GM19023 (cell line): ENCODE results near the gene PBOV1.

Experiments
- ATAC-seq: cut with Tn5 transposase; IDR thresholded peaks from one replicate; pipeline ENCODE4 v1.9.1; 2021; ENCODE audit warnings: mild to moderate bottlenecking, moderate library complexity; ENCODE audit not compliant: unreplicated experiment

PBOV1 gene

DNA sequence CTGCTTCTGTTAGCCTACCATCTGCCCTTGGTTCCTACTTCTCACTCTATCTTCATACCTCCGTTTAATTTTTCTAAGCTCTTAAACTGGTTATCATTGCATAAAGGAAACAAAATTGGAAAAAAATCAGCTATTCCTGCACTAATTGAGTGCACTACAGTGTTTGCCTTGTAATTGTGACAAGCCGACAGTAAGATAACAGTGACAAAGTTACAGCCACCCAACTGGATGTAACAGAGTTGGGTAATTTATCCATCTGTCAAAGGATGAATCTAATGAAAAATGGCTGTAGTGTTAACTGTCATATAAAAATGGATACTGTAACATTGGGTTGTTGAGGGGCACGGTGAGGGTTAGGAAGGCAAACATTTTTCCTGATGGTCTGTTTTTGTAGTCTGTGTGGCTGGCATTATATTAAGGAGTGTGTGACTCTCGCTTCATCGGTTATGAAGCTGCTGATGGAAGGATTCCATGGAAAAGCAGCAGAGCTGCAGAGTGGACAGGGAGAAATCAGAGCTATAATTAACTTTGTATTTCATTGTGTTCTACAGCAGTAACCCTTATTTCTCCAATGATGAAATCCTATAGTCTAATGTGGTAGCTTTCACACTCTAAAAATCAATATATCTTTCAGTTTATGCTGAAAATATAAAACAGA lies 12.7 kb downstream of the PBOV1 start:
- no peak for ATAC-seq

DNA sequence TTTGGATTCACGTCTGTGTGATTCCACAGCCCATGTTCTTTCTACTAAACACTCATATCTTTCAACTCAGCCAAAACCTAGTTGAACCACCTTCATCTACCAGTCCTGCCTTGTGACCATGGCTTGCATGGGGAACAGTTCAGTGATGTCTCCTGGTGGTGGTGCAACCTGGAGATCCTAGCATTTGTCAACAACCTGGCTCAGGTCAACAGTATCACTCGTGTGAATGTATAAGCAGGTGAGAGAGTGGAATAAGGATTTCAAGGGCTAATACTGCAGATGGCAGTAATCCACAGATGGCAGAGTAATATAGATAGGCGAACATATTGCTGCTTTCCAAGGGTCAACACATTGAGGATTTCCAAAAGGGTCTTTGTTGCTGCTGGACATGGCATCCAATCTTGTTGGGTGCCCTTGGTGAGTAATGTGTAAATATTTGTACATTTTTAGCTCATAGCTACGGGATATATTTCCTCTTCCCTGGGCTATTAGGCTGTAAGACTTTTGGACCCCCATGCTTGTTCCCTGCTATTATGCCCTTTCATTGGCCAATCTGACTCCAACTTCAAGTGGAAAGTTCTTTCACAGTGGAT lies 13.4 kb downstream of the PBOV1 start:
- ATAC-seq, result no peak

DNA sequence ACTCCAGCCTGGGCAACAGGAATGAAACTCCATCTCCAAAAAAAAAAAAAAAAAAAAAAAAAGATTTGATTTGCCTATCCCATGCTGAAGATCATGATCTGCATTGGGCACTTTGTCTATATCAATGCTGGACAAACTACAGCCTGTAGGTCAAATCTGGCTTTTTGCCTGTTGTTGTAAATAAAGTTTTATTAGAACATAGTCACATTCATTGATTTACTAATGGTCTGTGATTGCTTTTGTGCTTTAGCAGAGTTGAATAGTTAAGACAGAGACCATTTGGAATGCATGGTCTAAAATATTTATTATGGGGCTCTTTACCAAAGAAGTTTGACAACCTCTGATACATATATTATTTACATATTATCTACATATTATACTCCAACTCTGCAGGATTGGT lies 14.0 kb downstream of the PBOV1 start:
- no peak for ATAC-seq

DNA sequence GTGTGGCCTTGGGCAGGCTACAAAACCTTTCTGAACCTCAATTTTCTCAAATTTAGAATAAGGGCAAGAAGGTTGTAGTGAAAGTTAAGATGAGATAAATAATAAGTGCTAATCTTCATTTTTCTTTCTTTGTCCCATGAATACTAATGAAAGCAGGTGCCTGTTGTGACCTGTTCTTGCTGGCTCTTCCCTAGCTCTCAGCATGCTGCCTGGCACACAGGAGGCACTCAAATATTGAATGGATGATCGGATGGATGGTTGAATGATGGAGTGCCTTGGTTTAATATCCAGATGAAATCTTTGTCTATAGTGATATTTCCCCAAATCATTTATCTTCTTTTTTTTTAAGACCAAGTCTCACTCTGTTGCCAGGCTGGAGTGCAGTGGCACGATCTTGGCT lies 15.0 kb downstream of the PBOV1 start:
- no peak for ATAC-seq

DNA sequence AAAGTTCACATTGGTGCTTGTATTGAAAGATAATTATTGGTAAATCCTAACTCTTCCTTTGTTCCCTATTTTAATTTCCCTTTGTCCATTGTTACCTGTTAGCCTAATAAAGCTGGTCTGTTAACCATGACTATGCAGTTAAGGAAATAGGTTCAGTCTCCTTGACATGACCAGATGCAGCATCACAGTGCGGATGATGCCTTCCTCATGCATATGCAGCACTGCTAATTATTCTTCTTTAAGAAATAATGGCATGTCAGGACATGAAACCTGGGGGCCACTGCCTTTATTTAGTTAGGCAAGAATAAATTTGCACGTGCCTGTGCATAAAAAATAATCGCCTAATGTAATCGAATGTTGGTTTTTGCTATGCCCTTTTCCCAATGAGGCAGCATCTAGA lies 16.5 kb downstream of the PBOV1 start:
- no peak for ATAC-seq

DNA sequence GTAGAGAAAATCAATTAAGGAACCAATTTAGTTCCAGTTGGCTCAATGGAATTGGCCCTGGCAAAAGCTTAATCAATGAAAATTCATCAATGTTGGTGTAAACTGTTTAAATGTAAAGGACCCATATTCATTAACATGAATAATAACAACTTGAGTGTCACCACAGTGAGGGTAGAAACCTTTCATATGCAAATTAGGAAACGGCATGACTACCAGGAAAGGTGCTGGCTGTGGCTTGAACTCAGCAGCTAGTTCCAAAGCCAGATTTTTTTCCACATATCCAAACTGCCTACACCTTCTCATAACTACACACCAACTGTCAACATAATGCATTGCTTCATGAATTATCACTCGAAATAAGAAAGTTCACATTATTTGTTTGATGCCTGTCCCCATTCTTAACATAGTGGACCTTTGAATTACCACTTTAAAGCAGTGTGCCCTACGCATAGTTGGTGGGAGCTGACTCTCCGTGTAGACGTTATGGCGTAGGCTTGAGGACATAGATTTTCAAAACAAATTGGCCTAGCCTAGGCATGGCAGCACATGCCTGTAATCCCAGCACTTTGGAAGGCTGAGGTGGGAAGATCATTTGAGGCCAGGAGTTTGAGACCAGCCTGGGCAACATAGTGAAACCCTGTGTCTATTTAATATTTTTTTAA lies 19.7 kb downstream of the PBOV1 start:
- no peak for ATAC-seq

DNA sequence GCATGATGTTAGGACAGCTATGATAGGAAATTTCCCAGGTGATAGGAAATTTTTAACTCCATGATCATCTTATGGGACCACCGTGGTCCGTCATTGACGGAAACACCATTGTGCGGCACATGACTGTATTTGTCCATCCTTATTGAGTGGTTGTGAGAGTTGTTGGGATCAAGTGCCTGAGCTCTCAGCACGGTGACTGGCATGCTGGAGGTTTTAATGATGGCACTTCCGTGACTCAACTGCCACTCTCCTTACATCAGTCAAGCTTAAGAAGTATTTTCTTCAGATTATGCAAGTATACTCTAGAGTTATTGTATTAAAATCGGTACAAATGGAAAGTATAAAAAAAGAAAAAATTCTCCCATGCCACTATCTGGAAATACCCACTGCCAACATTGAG lies 20.7 kb downstream of the PBOV1 start:
- ATAC-seq, result no peak

DNA sequence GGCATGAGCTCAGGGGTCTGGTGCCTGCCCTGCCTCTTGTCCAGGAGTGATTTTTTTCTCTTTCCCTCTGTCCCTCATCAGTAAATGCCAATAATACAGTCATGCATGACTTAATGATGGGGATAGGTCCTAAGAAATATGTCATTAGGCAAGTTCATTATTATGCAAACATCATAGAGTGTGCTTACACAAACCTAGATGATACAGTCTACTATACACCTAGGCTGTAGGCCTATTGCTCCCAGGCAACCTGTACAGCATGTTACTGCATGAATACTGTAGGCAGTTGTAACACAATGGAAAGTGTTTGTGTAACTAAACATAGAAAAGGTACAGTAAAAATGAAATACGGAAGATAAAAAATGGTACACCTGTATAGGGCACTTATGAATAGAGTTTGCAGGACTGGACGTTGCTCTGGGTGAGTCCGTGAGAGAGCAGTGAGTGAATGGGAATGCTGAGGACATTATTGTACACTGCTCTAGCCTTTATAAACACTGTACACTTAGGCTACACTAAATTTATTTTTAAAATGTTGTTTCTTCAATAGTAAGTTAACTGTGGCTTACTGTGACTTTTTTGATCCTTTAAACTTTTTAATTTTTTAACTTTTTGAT lies 22.1 kb downstream of the PBOV1 start:
- ATAC-seq, result no peak

DNA sequence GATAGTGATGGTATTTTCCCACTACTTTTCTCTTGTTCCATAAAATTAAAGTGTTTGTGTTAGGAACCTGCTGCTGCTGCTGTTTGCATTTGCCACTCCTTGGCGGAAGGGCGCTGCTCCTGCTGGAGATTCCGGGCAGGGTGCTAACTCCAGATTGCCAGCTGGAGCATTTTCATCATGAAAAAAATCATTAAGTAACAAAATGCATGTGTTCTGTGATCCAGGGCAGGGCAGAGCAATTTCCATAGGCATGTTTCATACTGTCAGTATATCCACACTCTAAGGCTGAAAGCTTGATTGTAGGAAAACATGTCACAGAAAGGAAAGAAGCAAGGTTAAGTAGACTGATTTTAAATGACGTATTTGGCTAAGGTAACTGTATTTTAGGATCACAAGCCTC lies 24.0 kb downstream of the PBOV1 start:
- ATAC-seq, result no peak

DNA sequence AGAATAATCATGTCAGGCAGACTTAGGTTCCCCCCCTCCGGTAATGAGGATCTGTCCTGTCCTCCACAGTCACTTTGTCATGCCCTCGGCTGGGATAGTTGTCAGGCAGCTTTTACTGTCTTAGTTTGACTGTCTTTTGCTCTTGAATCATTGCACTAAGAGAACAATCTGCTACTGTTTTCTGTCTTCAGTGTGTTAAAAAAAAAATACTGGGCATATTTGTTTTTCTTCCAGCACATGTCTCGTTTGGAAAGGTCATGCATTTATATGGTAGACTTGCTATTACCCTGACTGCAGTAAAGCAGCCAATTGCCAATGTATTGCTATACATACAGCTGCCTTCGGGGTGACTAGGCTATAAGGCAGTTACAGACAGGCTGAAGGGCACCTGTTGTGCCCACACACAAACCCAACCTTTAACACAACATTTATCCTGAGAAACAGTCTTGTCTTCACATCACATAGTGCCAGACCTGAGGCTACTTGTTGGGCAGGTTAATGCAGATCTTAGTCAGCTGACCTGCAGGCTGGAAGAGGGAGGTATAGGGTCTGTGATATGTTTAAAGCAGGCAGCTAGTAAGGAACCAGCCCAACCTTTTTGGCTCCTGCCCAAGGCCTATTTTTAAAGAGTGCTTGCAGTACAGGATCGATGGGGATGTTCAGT lies 29.9 kb downstream of the PBOV1 start:
- no peak for ATAC-seq

DNA sequence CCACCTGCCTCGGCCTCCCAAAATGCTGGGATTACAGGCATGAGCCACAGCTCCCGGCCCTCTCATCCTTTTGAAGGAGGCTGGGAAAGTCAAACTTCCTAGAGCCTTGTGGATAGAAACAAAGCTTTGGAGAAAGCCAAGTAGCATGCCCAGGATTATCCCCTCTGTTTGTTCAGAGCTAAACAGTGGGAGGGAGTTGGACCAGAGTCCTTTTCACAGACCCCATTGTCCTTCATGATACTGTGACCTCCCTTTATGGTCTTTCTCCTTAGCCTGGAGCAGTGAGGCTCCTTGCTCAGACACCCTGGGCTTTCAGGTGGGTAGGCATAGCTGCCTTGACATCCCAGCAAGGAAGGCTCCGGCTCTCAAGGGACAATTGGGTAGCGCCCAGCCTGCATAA lies 31.1 kb downstream of the PBOV1 start:
- ATAC-seq, result no peak

DNA sequence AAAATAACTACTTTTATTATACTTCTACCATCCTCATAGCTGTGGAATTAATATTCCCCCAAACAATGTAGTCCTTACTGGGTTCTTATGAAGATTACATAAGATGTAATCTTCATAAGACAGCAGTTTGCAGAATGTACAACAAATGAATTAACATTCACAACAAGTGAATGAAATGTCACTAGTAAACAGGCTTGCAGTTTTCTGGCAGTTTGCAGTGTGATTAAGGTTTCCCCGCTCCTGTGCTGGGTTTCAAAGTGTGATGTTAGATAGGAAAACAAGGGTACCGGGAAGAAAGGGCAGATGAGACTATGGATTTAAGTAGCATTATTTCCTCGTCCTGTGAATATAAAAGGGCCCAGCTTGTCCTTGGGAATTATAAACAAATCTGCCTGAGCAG lies 34.1 kb downstream of the PBOV1 start:
- ATAC-seq, result no peak

DNA sequence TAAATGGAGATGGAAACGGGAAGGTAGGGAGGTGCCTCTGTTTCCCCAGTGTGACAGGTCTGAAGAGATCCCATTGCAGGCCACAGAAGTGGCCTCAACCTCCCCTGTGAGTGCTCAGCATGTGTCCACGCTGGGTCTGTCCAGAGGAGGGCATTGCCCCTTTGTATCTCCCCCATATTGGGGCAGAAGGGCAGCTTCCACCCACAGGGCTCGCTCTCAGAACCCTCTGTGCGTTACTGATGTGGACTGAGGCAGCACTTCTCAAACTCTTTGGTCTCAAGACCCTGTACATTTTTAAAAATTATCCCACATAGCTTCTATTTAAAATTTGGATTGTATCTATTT lies 34.5 kb downstream of the PBOV1 start:
- no peak for ATAC-seq

DNA sequence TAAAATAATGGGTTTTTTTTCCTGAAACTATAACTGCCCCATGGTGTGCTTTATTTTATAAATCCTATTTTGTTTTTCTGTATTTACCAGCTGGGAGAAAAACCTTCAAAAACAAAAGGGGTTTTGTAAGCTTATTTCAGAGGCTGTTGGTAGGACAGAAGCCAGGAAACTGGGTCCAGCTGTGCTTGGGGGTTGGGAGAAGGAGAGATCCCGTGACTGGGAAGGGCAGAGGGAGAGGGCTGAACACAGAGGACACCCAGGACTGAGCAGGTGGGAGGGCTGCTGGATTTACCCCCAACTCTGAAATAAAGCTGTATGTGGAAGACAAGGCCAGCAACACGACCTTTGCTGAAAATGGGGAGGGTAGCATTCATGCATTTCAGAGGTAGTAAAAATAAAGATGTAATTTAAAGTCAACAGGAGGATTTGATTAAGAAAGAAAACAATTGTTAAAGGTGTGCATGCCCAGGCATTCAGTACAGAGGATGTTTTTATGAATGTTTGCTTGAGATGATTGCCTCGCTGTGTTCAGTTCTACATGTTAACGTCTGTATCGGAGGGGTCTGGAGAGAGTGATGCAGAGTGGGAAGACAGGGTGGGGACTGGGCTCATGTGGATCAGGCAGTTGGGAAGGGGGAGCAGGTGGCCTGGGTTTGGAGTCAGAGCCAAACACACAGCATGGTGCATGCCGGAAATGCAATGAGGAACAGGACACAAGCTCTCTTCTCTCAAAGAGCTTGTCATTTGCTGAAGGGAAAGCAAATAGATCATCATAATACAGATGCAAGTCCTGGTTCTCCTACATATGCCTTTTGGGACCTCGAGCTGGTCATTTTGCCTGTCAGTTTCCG lies 35.1 kb downstream of the PBOV1 start:
- ATAC-seq, result no peak

DNA sequence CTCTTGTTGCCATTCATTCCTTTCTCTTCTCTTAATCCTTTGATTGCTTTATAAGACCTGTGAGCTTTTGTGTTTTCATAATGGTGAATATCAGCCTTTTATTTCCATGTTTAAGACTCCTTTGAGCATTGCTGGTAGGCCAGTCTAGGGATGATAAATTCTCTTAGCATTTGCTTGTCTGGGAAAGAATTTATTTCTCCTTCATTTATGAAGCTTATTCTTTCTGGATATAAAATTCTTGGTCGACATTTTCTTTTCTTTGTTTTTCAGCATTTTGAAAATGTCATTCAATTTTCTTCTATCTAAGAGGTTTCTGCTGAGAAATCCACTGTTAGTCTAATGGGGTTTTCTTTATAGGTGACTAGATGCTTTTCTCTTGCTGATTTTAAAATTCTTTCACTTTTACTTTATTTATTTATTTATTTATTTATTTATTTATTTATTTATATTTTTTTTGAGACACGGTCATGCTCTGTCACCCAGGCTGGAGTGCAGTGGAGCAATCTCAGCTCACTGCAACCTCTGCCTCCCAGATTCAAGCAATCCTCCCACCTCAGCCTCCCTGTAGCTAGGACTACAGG lies 41.5 kb downstream of the PBOV1 start:
- no peak for ATAC-seq

DNA sequence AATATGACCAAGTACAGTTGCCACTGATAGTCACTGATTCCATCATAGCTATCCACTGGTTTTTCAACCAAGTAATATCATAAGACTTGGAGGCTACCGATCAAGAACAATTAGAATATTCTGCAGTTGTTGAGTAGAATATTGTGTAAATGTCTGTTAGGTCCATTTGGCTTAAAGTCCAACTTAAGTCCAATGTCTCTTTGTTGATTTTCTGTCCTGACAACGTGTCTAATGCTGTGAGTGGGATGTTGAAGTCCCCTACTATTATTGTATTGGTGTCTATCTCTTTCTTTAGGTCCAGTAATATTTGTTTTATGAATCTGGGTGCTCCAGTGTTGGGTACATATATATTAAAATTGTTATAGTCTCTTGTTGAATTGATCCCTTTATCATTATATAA lies 42.7 kb downstream of the PBOV1 start:
- ATAC-seq, result no peak
